Posterior vena cava (tissue), 2 donors: ENCODE data around the gene PSMC5. TPM values are rescaled to one million over a fixed set of nuclear protein-coding genes. Genes with fewer than 3 reads are reported as not detected.
"Not testable (repeated sequence)": the region's sequence is repeated elsewhere in the genome, so short reads cannot be mapped to it uniquely, and the experiment has no call there.

ENCODE experiments used
- DNase-seq: peaks from one replicate; pipeline ENCODE4 v3.0.0-alpha.2; 2020; ENCODE audit warnings: low spot score
- intact Hi-C, 2 donors: fragments of 100-400 bp; cut with DNase I; formaldehyde crosslinking; loops; one replicate each; pipeline versions ENCODE4 v1.14.1 to v1.14.2; 2022 to 2023
- total RNA-seq, 2 donors: library from RNA; stranded (reverse); fragmentation: NEBNext Ultra II Directional; extraction: Animal tissue kit (Norgen Biotek cat#: 25700); gene quantifications; one replicate each; pipeline ENCODE4 v1.2.1, GENCODE V29; 2021
- donor health status: DM: yes; HTN: yes; CAD: no.
- donor health status: DM: yes; HTN: yes; CAD: no.

PSMC5 gene
- total RNA-seq, 2 donors from 2014 or later: 94.8 to 104 TPM

DNA sequence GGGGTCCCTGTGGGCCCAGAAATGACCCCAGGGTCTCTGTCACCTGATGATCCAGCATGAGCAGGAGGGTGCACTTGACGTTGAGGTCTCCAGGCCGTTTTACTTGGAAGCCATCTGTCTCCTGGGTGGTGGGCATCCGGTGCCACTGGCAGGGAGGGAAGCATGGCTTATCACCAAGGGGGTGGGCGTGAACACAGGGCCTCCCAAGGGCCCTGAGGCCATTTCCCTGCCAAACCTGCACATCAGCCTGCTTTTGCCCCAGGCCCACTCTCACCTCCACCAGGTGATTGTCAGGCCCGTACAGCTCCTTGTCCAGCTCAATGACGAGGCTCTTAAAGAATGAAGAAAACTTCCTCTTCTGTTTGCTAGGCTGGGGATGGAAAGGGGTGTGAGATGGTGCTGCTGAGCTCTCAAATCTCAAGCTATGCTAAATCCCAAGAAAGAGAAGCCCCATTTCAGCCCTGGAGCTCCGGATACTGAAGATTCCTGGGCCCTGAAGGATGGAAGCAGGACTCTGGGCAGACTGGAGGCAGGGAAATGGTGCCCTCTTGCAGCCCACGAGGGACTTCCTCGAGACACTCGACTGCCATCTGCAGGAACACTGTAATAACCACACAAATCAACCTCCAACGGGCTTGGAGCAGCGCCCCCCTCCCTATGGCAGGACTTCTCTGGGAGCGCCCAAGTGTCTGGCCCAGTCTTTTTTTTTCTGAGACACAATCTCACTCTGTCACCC, 7.4 kb downstream of the PSMC5 start:
- intact Hi-C loops: loop anchor here in 1 of 2 donors (10.0 kb wide), 1 partner anchor 60 kb away; the partner anchor contains the start of genes CCDC47 and DDX42
- no peak for DNase-seq

DNA sequence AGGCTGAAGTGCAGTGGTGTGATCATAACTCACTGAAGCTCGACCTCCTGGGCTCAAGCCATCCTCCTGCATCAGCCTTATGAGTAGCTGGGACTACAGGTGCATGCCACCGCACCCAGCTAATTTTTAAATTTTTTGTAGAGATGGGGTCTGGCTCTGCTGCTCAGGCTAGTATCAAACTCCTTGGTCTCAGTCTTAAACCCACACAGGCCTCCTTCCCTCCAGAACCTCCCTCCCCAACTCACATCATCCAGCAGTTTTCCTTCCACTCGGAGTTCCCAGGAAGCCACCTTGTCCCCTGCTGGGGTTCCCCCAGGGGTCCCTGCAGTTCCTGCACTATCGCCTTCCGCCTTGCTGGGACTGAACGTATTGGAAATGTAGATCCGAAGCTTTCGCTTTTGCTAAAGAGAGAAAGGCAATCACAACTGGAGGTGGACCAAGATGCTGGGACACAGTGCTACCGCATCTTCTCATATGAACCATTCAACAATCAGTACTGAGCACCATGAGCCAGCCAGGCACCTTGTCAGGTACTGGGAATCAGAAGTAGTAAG, 8.0 kb downstream of the PSMC5 start:
- no peak for DNase-seq
- intact Hi-C loops: loop anchor here in 1 of 2 donors (10.0 kb wide), 1 partner anchor 60 kb away; the partner anchor contains the start of genes CCDC47 and DDX42

DNA sequence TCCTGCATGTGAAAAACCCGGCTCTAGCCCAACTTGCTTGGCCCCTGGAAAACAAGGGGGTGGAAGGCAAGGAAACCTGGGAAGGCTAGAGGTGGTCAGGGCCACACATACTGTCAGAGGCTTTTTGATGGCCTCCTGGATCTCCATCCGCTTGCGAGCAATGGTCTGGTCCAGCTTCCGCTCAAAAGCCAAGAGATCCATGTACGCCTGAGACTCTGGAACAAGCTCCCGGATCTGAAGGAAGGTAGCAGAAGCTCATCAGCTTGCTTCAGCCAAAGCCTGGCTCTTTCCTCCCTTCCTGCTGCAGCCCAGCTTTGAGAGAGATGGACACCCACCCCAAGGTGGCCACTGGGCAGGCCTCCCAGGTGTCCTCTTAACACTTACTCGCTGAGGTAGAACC, 9.6 kb downstream of the PSMC5 start:
- DNase-seq: no peak

DNA sequence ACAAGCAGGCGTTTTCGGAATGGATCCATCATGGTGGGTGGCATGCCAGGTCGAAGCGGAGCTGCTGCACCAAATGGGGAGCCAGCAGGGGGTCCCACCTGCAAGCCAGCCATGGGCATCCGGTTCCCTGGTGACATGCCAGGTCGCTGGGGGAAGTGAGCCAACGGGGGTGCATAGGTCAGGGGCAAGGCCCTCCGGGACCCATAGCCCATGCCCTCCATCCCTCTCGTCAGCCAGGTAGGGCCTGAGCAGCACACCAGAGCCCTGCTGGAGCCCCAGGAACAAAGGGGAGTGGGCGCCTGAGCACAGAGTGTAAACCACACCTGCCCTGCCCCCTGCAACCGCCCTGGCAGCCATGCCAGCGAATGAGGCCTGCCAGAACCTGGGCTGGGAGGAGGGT, 10.2 kb downstream of the PSMC5 start:
- intact Hi-C loops: loop anchor here in 1 of 2 donors (10.0 kb wide), 1 partner anchor 63 kb away; the partner anchor contains the start of genes CCDC47 and DDX42
- DNase-seq: no peak

More for the DNA sequence above, 9.6 kb downstream of the PSMC5 start:
- intact Hi-C loops: loop anchor here in 1 of 2 donors (10.0 kb wide), 1 partner anchor 62 kb away; the partner anchor contains the start of genes CCDC47 and DDX42

DNA sequence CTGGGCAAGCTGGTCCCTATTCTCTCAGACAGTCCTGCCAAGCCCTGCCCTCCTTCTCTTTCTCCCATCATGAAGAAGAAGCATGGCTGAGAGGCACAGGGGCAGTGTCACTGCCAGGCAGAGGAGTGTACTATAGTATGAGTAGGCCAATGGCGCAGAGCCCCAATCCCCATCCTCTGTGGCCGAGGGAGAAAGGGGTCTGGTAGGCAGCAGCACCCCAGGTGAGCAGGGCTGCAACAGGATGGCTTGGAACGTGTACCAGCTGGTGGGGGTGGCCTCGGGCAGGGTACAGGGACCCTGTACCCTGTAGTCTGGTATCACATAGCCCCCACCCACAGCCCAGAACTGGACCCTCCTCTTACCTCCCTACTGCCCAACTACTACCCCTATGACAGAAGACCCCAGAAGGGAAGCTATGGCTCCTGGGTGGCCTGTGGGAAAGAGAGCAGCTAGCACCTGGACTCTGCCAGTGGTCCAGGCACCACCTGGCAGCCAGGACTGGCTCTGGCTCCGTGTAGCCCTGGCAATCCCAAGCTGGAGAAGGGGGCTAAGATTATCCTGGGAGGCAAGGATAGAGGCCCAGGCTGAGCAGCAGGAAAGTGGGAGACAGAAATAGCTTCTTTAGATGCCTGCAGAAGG, 10.8 kb downstream of the PSMC5 start:
- no peak for DNase-seq
- intact Hi-C loops: loop anchor here in 1 of 2 donors (10.0 kb wide), 1 partner anchor 63 kb away; the partner anchor contains the start of genes CCDC47 and DDX42

DNA sequence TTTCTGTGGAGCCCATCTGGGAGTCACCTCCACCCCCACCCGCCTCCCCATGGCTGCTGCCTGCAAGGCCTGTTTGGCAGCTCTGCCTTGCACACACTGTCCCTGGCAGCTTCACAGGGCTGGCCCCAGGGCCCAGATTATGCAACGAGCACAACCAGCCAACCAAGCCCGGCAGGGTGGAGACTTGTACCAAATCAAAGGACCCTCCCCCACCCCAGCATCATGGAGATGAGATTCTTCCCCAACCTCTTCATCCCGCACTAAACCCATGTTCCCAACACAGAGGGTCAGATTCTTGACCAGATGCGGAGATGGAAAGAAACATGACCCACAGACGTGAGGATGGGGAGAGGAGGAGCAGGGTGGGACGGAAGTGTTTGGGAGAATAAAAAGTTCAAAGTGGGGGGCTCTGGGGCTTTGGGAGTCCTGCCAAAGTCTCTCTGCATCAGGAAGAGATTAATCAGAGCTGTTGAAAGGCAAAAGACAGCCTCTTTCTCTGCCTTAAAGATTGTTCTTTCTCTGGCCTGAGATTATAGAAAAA, 11.5 kb downstream of the PSMC5 start:
- intact Hi-C loops: loop anchor here in 1 of 2 donors (10.0 kb wide), 1 partner anchor 64 kb away; the partner anchor contains the start of genes CCDC47 and DDX42
- DNase-seq: peak; percentile 96

DNA sequence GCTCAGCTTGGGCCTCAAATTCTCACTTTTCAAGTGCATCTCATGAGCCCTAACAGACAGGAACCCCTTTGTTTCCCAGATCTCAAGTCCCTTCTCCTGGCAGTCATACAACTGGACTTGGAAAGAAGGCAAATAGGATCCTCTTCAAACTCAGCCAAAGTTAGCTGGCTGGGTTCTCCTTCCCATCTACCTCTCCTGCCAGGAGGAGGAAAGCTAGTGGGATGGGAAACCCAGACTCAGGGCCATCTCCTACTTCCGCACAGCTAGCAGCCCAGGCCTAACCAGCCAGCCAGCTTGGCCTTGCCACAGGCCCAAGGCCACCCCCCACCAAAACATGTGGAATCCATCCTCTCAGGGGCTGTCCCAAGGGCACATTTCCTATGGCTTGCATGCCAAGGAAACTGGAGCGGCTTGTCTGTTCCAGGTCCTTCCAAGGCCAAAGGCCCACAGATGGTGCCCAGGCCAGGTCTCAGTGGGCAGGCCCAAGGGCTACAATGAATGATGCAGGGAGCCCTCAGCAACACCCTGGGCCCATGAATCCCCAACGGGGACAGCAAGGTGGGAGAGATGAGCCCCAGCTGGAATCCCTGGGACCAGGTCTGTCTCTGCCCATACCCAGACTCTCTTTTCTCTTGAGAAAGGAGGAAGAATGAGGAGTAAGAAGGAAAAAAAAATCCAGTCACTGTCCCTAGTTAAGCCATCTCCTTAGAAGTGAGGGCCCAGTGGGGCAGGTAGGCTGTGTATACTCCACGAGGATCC, 13.5 kb downstream of the PSMC5 start:
- DNase-seq: no peak
- intact Hi-C loops: no loop called here

DNA sequence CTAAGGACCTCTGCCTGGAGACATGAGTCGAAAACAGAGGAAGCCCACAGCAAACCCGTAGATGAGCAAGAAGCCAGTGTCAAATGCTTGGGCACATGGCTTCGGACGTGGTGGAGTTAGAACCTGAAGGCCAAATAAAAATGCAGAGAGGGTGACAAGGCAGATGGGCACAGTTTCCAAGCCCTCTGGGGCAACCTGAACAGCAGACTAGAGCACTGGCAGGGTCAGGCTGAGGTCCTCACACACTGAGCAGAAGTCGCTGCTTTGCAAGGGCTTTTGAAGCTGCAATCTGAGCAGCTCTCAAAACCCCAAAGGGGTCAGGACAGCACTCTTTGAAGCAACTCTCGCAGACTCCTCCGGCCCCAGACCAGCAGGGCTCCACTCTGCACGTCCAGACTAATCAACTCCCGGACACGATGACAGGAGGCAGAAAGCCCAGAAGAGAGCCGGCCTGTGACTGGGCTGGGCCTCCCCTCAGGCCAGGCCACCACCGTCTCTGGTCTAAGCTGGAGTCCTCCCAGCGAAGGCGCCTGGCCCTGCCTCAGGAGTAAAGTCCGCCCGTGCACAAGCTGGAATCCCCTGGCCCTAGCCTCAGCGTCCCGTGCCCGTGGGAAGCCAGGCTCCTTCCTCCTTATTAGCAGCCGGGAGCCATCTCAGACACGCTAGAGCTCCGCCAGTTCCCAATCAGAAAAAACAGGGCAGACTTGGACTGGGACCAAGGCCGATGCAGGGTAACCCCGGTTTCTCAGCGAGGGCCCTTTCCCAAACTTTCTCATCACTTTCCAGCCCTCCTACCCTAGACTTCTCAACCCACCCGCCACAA, 14.3 kb downstream of the PSMC5 start:
- DNase-seq: peak; percentile 88
- intact Hi-C loops: no loop called here

DNA sequence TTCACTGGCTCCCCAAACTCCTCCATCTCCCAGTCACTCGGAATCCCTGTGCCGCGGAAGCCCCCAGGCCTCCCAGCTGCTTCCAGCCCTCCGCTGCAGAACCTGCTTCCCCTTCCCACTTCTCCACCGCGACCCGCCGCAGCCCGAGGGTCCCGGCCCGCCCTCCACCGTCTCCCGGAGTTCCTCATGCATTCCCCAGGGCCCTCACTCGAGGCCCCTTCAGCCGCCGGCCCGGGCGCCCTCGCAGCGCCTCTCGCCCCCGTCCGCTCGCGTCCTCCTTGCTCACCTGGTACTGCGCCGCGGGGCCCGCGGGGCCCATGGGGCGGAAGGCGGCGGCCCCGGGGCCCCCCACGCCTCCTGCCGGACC, 14.9 kb downstream of the PSMC5 start:
- peak; percentile 85 for DNase-seq
- intact Hi-C loops: no loop called here

DNA sequence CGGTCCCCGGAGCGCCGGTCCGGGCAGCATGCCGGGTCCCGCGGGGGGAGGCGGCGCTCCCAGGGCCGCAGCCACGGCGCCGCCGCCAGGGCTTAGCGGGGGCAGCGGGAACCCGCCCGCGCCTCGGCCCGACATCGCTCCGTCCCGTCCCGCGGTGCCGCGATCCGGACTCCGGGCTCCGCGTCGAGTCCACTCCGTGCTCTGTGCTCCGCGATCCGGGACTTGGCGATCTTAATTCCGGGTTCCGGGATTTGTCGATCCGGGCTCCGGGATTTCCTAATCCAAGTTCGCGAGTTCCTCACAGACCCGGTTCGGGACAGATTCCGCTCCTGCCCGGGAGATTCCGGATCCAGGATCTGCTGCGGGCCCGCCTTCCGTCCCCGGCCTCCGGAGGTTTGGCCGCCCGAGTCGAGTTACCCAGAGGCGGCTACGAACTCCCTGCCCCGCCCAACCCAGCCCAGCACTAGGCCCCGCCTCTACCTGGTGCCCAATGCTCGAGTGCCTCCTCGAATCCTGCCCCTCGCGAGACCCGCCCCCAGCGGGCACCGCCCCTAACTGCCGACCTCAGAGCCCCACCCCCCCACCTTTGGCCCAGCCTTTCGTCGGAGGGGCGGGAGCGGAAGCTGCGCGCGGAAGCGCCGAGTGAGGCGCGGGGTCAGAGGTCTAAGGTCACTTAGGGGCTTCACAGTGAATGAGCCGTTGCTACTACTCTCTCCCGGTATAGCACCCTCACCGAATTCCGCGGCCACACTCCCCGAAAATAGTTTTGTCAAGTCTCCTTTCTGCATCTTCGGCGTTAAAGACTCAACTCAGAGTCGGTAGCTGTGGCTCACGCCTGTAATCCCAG, 15.5 kb downstream of the PSMC5 start, which contains the start of gene SMARCD2:
Gene SMARCD2 (minus strand): TSS at position 146 of the 847 bp plus-strand sequence. CDS start 11 bp downstream, at position 135.
- intact Hi-C loops: no loop called here
- DNase-seq: peak; percentile 100

DNA sequence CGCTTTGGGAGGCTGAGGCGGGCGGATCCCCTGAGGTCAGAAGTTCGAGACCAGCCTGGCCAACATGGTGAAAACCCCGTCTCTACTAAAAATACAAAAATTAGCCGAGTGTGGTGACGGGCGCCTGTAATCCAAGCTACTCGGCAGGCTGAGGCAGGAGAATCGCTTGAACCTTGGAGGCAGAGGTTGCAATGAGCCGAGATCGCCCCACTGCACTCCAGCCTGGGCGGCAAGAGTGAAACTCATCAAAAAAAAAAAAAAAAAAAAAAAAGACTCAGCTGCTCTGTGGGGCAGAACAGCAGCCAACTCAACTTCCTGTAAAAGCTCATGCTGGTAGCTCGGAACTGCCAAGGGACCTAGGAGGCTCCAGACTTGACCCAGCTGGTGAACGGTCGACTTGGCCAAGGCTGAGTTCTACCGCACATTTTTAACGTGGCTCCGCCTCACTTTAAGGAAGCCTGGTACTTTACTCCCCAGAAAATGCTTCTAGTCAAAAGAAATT, 16.2 kb downstream of the PSMC5 start:
- peak; percentile 82 for DNase-seq
- intact Hi-C loops: not testable (repeated sequence)

DNA sequence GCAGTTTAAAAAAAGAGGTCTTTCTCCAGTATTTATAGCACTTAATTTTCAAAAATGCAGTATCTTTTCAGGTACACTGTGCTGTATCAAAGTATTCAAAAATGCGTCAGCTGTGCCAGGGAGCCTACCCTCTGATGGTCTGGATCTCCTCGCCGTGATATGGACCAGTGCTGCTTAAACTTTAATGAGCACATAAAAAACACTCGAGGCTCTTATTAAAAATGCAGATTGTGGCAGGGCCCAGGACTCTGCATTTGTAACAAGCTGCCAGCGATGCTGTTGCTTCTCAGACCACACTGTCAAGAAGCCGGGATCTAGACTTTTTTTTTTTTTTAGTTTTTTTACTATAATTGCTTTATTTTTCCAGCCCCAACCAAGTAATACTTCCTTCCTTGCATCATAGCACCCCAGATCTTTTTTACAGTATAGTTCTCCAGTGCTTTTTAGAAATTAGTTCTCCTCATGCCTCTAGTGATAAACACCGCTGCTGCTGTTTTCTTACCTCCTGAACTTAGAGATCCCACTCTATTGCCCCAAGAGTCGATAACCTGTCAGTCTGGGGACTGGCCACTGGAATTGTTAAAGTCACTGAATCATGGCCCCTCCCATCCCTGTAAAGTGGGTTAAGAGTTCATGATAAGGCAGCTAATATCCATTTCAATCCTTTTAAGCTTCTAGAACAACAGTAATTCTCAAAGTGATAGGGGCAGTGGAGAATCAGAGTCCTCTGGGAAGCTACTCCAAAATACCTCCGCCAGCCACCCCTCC, 16.9 kb downstream of the PSMC5 start:
- no peak for DNase-seq
- intact Hi-C loops: no loop called here

DNA sequence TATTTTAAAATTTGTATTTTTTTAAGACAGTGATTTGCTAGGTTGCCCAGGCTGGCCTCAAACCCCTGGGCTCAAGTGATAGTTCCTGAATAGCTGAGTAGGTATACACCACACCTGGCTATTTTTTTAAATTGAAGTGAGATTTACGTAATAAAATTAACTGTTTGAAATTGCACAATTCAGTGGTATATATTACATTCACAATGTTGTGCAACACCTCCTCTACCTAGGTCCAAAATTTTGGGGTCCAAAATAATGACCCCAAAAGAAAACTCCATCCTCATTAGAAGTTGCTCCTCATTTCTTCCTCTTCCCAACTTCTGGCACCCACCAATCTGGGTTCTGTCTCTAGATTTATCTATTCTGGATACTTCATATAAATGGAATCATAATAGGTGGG, 18.3 kb downstream of the PSMC5 start:
- intact Hi-C loops: no loop called here
- no peak for DNase-seq

DNA sequence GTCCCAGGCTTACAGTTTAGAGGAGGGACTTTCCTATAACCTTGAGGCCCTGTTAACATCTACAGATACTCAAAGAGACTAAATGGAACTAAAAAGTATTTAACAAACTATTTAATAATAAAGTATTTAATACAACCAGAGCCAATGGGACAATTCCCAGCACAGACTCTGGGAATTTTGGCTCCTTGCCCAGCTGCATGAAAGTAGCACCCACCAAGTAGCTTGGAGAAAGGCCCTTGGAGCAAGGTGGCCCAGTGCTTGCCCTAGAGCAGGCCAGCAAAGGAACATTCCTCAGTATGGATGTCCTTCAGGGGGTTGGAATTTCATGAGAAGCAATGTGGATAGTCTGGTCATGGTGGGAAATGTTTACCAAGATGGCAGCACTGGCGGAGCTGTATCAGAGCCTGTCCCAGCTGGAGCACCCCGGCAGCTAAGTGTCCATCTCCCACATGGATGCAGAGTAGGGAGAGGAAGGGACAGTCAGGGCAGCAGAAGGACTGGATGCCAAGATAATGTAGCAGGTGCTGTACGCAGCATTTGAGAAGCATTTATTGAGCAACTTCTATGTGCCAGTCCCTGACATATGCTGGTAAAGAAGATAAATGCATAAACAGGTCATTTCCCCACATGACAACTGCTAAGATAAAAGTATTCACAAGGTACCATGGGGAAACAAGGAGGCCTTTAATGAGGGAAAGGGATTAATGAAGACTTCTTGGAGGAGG, 20.5 kb downstream of the PSMC5 start:
- intact Hi-C loops: no loop called here
- DNase-seq: peak; percentile 25

DNA sequence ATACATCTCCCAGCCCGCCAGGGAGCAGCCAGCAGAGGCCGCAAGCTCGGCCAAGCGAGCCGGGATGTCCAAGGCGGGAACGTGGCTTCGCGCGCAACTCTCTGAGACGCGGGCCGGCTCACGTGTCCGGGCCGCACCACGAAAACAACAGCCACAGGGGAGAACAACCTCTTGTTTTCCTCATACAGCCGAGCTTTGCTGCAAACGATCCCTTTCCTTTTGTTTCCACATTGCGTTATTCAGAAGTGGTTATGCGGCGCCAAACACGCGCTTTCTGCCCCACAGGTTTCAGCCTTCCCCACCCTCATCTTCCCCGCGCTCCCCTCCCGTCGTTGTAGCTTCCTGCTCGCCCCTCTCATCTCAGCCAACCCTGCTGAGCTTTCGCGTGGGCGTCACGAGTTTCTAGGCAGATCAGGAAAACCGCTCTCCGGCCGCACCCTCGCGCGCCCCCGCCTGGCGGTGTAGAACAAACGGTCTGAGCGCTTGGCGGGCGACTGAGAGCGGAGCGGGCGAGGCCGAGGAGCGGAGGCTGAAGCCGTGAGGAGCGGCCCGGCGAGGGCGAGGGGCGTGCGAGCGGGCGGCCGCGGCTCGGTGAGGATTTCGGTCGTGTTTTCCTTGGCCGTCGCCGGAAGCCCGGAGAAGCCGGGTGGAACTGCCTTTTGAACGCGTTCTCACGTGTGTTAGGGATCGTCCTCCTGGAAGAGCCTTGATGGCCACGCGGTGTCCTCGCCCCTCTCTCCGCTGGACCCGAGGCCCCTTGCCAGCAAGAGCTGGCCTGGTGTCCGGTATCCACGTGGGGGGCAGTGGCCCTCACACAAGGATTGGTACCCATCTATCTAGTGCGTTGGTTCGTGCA, 21.8 kb downstream of the PSMC5 start:
- peak; percentile 98 for DNase-seq
- intact Hi-C loops: no loop called here
